HCT116 (cell line): ENCODE results near the gene DIP2A.

Experiments used
- CTCF ChIP-seq, 3 experiments: fragments of 200-600 bp in 1 of 3; sonication (generic) in 1 of 3; IDR thresholded peaks in 2 of 3; conservative IDR thresholded peaks in 1 of 3; 2 replicates each; pipeline ENCODE4 v1.5.1; 2012 to 2017; ENCODE audit warnings: low read depth in 2 of 3, low read length in 2 of 3, antibody characterized with exemption in 1 of 3, borderline replicate concordance in 1 of 3, control low read depth in 1 of 3, mild to moderate bottlenecking in 1 of 3, mixed read lengths in 1 of 3, mixed run types in 1 of 3, moderate library complexity in 1 of 3; ENCODE audit not compliant: insufficient read depth in 1 of 3
- EZH2phosphoT487 ChIP-seq: fragments of 200-600 bp; IDR thresholded peaks from 2 replicates; pipeline ENCODE4 v1.6.1; 2018; ENCODE audit warnings: antibody characterized with exemption, borderline replicate concordance
- MAX ChIP-seq: IDR thresholded peaks from 2 replicates; pipeline ENCODE4 v1.6.1; 2012
- POLR2A ChIP-seq: IDR thresholded peaks from 2 replicates; pipeline ENCODE4 v1.7.0; 2011; ENCODE audit warnings: borderline replicate concordance; ENCODE audit not compliant: insufficient read depth, insufficient read length; ENCODE audit errors: extremely low read depth
- POLR2AphosphoS5 ChIP-seq: IDR thresholded peaks from 2 replicates; pipeline ENCODE4 v1.6.1; 2011; ENCODE audit warnings: mild to moderate bottlenecking, low read depth, low read length, moderate library complexity
- YY1 ChIP-seq: IDR thresholded peaks from 2 replicates; pipeline ENCODE4 v1.6.1; 2011; ENCODE audit warnings: low read length, low read depth, moderate library complexity, mild to moderate bottlenecking; ENCODE audit not compliant: insufficient replicate concordance; ENCODE audit errors: extremely low read depth
- ZFX ChIP-seq: fragments of 450-650 bp; IDR thresholded peaks from 2 replicates; pipeline ENCODE4 v1.6.1; 2017

- TF ChIP-seq CTCF (IDR thresholded peaks at IDR 0.05 in 2 of 3, conservative IDR thresholded peaks at IDR 0.05 in 1 of 3; ENCODE audit: borderline replicate concordance in 1 of 3, insufficient read depth in 1 of 3, low read depth in 2 of 3, low read length in 2 of 3): no peak
- TF ChIP-seq YY1: no peak
- TF ChIP-seq POLR2AphosphoS5: no peak
- no peak for TF ChIP-seq POLR2A
- no peak for TF ChIP-seq EZH2phosphoT487
- TF ChIP-seq ZFX: no peak
- TF ChIP-seq MAX: no peak
These were observed 103.8 kb downstream of the DIP2A start for GRCh38 chr21:46562472-46562871.
